HCT116 (cell line): ENCODE measurements around the gene NFIX. TPM values are rescaled to one million over a fixed set of nuclear protein-coding genes. Genes with fewer than 3 reads are reported as not detected.

Experiments
- ATAC-seq: fragments of 200-7000 bp; cut with Tn5 transposase; 2 replicates; pipeline ENCODE4 v1.9.1; 2020; ENCODE audit warnings: mild to moderate bottlenecking, moderate library complexity
- BruUV-seq: library from RNA; stranded (reverse); fragments of 400-500 nt; replicated peaks from 2 replicates; lab custom pipeline; 2021; lab: Mats Ljungman, UMichigan
- CTCF ChIA-PET: fragments of 300-600 bp; sonication (Branson Sonifier 250); formaldehyde crosslinking; loops from one replicate; lab custom pipeline; 2021; ENCODE audit warnings: antibody characterized with exemption; lab: Charles Lee
- POLR2A ChIA-PET: fragments of 300-600, 350-600 bp; sonication (Branson Sonifier 250); formaldehyde crosslinking; loops from one replicate; lab custom pipeline; 2021; ENCODE audit warnings: antibody characterized with exemption; lab: Charles Lee
- RAD21 ChIA-PET, 2 experiments: fragments of 300-600 bp; sonication (Branson Sonifier 250); formaldehyde crosslinking; loops; one replicate each; lab custom pipeline; 2023; ENCODE audit warnings: low total read pairs in 2 of 2; ENCODE audit not compliant: uncharacterized antibody in 2 of 2, unreplicated experiment in 2 of 2, low non-redundant PET in 1 of 2; lab: Charles Lee
- DNase-seq: peaks from one replicate; pipeline ENCODE4 v3.0.0-alpha.2; 2010; ENCODE audit warnings: low read depth, low spot score
- H2AFZ ChIP-seq: fragments of 200-600 bp; shearing (Covaris generic), sonication (generic); 2 replicates; pipeline ENCODE4 v1.6.1; 2017; ENCODE audit warnings: low read depth, mixed run types, mixed read lengths, antibody characterized with exemption, low read length; ENCODE audit not compliant: poor library complexity, severe bottlenecking
- H3K27ac ChIP-seq: 2 replicates; pipeline ENCODE4 v1.5.1; 2012; ENCODE audit warnings: low read depth, low read length
- H3K27me3 ChIP-seq: fragments of 200-600 bp; sonication (generic); 2 replicates; pipeline ENCODE4 v1.6.1; 2016; ENCODE audit warnings: mixed run types, low read length, mixed read lengths; ENCODE audit not compliant: insufficient read depth
- H3K36me3 ChIP-seq, 2 experiments: fragments of 200-500 bp in 1 of 2; fragments of 200-600 bp in 1 of 2; sonication (Bioruptor generic) in 1 of 2; sonication (generic) in 1 of 2; 2 replicates each; pipeline versions ENCODE4 v1.5.1 to v1.6.1; 2014 to 2016; ENCODE audit warnings: low read length in 2 of 2, inconsistent platforms in 1 of 2, mixed read lengths in 1 of 2, mixed run types in 1 of 2; ENCODE audit not compliant: insufficient read depth in 2 of 2, control insufficient read depth in 1 of 2
- H3K4me1 ChIP-seq, 2 experiments: fragments of 200-600 bp in 1 of 2; sonication (generic) in 1 of 2; 2 replicates each; pipeline versions ENCODE4 v1.5.1 to v1.6.1; 2012 to 2017; ENCODE audit warnings: low read length in 2 of 2, inconsistent platforms in 1 of 2, mild to moderate bottlenecking in 1 of 2, mixed read lengths in 1 of 2, mixed run types in 1 of 2, moderate library complexity in 1 of 2; ENCODE audit not compliant: insufficient read depth in 2 of 2, control insufficient read depth in 1 of 2
- H3K4me2 ChIP-seq: fragments of 200-600 bp; sonication (generic); 2 replicates; pipeline ENCODE4 v1.6.1; 2017; ENCODE audit warnings: mixed run types, low read length, mixed read lengths
- H3K4me3 ChIP-seq, 2 experiments: fragments of 200-600 bp in 1 of 2; sonication (generic) in 1 of 2; replicated peaks in 1 of 2; 2 replicates each; pipeline ENCODE4 v1.5.1; 2011 to 2016; ENCODE audit warnings: low read length in 2 of 2, control low read depth in 1 of 2, low read depth in 1 of 2, mild to moderate bottlenecking in 1 of 2, mixed read lengths in 1 of 2, mixed run types in 1 of 2
- H3K79me2 ChIP-seq: fragments of 200-600 bp; sonication (generic); 2 replicates; pipeline ENCODE4 v1.6.1; 2017; ENCODE audit warnings: mild to moderate bottlenecking, mixed run types, low read length, moderate library complexity, mixed read lengths; ENCODE audit not compliant: insufficient read depth
- H3K9ac ChIP-seq: fragments of 200-600 bp; sonication (generic); 2 replicates; pipeline ENCODE4 v1.6.1; 2016; ENCODE audit warnings: low read length, mixed read lengths
- H3K9me2 ChIP-seq: fragments of 200-600 bp; sonication (generic), shearing (Covaris generic); 2 replicates; pipeline ENCODE4 v1.6.1; 2017; ENCODE audit warnings: mixed run types, mild to moderate bottlenecking, moderate library complexity; ENCODE audit not compliant: insufficient read depth
- H3K9me3 ChIP-seq, 2 experiments: fragments of 200-500 bp in 1 of 2; fragments of 200-600 bp in 1 of 2; sonication (Bioruptor generic) in 1 of 2; sonication (generic) in 1 of 2; 2 replicates each; pipeline ENCODE4 v1.6.1; 2014 to 2017; ENCODE audit warnings: low read length in 2 of 2, mixed read lengths in 2 of 2, inconsistent platforms in 1 of 2, low read depth in 1 of 2, mild to moderate bottlenecking in 1 of 2, mixed run types in 1 of 2, moderate library complexity in 1 of 2; ENCODE audit not compliant: control insufficient read depth in 1 of 2, insufficient read depth in 1 of 2
- H4K20me1 ChIP-seq: fragments of 200-600 bp; sonication (generic), shearing (Covaris generic); 2 replicates; pipeline ENCODE4 v1.6.1; 2017; ENCODE audit warnings: mixed run types, mild to moderate bottlenecking, moderate library complexity; ENCODE audit not compliant: insufficient read depth
- CEBPB ChIP-seq: IDR thresholded peaks from 2 replicates; pipeline ENCODE4 v1.6.1; 2012; ENCODE audit warnings: low read depth
- CTCF ChIP-seq, 3 experiments: fragments of 200-600 bp in 1 of 3; sonication (generic) in 1 of 3; IDR thresholded peaks in 2 of 3; conservative IDR thresholded peaks in 1 of 3; 2 replicates each; pipeline ENCODE4 v1.5.1; 2012 to 2017; ENCODE audit warnings: low read depth in 2 of 3, low read length in 2 of 3, antibody characterized with exemption in 1 of 3, borderline replicate concordance in 1 of 3, control low read depth in 1 of 3, mild to moderate bottlenecking in 1 of 3, mixed read lengths in 1 of 3, mixed run types in 1 of 3, moderate library complexity in 1 of 3; ENCODE audit not compliant: insufficient read depth in 1 of 3
- EGR1 ChIP-seq: IDR thresholded peaks from 2 replicates; pipeline ENCODE4 v1.6.1; 2012; ENCODE audit warnings: low read depth
- ELF1 ChIP-seq: IDR thresholded peaks from 2 replicates; pipeline ENCODE4 v1.6.1; 2012; ENCODE audit warnings: low read depth, borderline replicate concordance
- FOSL1 ChIP-seq: IDR thresholded peaks from 2 replicates; pipeline ENCODE4 v1.6.1; 2012; ENCODE audit warnings: low read depth
- JUND ChIP-seq: IDR thresholded peaks from 2 replicates; pipeline ENCODE4 v1.6.1; 2012
- MAX ChIP-seq: IDR thresholded peaks from 2 replicates; pipeline ENCODE4 v1.6.1; 2012
- POLR2A ChIP-seq: IDR thresholded peaks from 2 replicates; pipeline ENCODE4 v1.7.0; 2011; ENCODE audit warnings: borderline replicate concordance; ENCODE audit not compliant: insufficient read depth, insufficient read length; ENCODE audit errors: extremely low read depth
- REST ChIP-seq: IDR thresholded peaks from 2 replicates; pipeline ENCODE4 v1.6.1; 2012; ENCODE audit warnings: low read depth
- SIN3A ChIP-seq: IDR thresholded peaks from 2 replicates; pipeline ENCODE4 v1.6.1; 2012; ENCODE audit warnings: low read depth
- SRF ChIP-seq: IDR thresholded peaks from 2 replicates; pipeline ENCODE4 v1.6.1; 2012; ENCODE audit warnings: low read depth
- TCF7L2 ChIP-seq: IDR thresholded peaks from 2 replicates; pipeline ENCODE4 v1.7.0; 2011; ENCODE audit warnings: borderline replicate concordance, inconsistent platforms; ENCODE audit not compliant: insufficient read depth, insufficient read length; ENCODE audit errors: extremely low read depth
- ZBTB33 ChIP-seq: IDR thresholded peaks from 2 replicates; pipeline ENCODE4 v1.6.1; 2011; ENCODE audit warnings: mild to moderate bottlenecking, low read length, moderate library complexity; ENCODE audit not compliant: insufficient replicate concordance; ENCODE audit errors: extremely low read depth
- ZNF274 ChIP-seq: fragments of 200-500 bp; sonication (Bioruptor generic); IDR thresholded peaks from 2 replicates; pipeline ENCODE4 v1.6.1; 2014; ENCODE audit warnings: mild to moderate bottlenecking, low read depth, low read length, inconsistent platforms
- intact Hi-C: fragments of 100-400 bp; cut with micrococcal nuclease; formaldehyde crosslinking; loops from 2 replicates; pipeline ENCODE4 v1.10.0; 2022
- total RNA-seq: library from RNA; stranded (reverse); gene quantifications from one replicate; pipeline ENCODE4 v1.2.1, GENCODE V29; 2021; ENCODE audit not compliant: unreplicated experiment

The NFIX gene
- total RNA-seq, 1 experiment from 2014 or later = 34.8 TPM

GRCh38 chr19:13109361-13110098 lies 114.3 kb downstream of the NFIX start:
- H3K4me3 ChIP-seq = no peak overlapping the region
- POLR2A ChIA-PET = no interaction called here
- H3K4me1 ChIP-seq = no peaks in the 10 kb centered on the region
- BruUV-seq = no TSS peak
- H3K9me2 ChIP-seq = no peaks in the 10 kb centered on the region
- DNase-seq = no peak
- RAD21 ChIA-PET = no interaction called here
- peaks cover 12% of the 10 kb centered on the region for H3K79me2 ChIP-seq
- TF ChIP-seq JUND (no peak), POLR2A (no peak), FOSL1 (no peak), EGR1 (no peak), REST (no peak), ELF1 (no peak), SIN3A (no peak), ZNF274 (no peak), CTCF (IDR thresholded peaks at IDR 0.05 in 2 of 3, conservative IDR thresholded peaks at IDR 0.05 in 1 of 3; ENCODE audit: borderline replicate concordance in 1 of 3, insufficient read depth in 1 of 3, low read depth in 2 of 3, low read length in 2 of 3) (no peak), SRF (no peak), CEBPB (no peak), TCF7L2 (no peak), ZBTB33 (no peak), MAX (no peak)
- CTCF ChIA-PET = no interaction called here
- H4K20me1 ChIP-seq = no peaks in the 10 kb centered on the region
- H3K36me3 ChIP-seq = peaks cover 8 to 30% of the 10 kb centered on the region in 2 experiments; a peak in 3 of 4 replicates
- no peak for ATAC-seq
- no peak overlapping the region for H3K9ac ChIP-seq
- H2AFZ ChIP-seq = no peak overlapping the region
- H3K27ac ChIP-seq = no peak overlapping the region
- H3K9me3 ChIP-seq = no peaks in the 10 kb centered on the region
- no peaks in the 10 kb centered on the region for H3K27me3 ChIP-seq
- intact Hi-C loops = no loop called here
- H3K4me2 ChIP-seq = no peak overlapping the region
